HCT116 (cell line): Measurements from ENCODE around the gene GLIPR1. TPM values are rescaled to one million over a fixed set of nuclear protein-coding genes. Genes with fewer than 3 reads are reported as not detected.

Source experiments
- ATAC-seq: fragments of 200-7000 bp; cut with Tn5 transposase; 2 replicates; pipeline ENCODE4 v1.9.1; 2020; ENCODE audit warnings: mild to moderate bottlenecking, moderate library complexity
- BruUV-seq: library from RNA; stranded (reverse); fragments of 400-500 nt; replicated peaks from 2 replicates; lab custom pipeline; 2021; lab: Mats Ljungman, UMichigan
- CTCF ChIA-PET: fragments of 300-600 bp; sonication (Branson Sonifier 250); formaldehyde crosslinking; loops from one replicate; lab custom pipeline; 2021; ENCODE audit warnings: antibody characterized with exemption; lab: Charles Lee
- POLR2A ChIA-PET: fragments of 300-600, 350-600 bp; sonication (Branson Sonifier 250); formaldehyde crosslinking; loops from one replicate; lab custom pipeline; 2021; ENCODE audit warnings: antibody characterized with exemption; lab: Charles Lee
- RAD21 ChIA-PET, 2 experiments: fragments of 300-600 bp; sonication (Branson Sonifier 250); formaldehyde crosslinking; loops; one replicate each; lab custom pipeline; 2023; ENCODE audit warnings: low total read pairs in 2 of 2; ENCODE audit not compliant: uncharacterized antibody in 2 of 2, unreplicated experiment in 2 of 2, low non-redundant PET in 1 of 2; lab: Charles Lee
- DNase-seq: peaks from one replicate; pipeline ENCODE4 v3.0.0-alpha.2; 2010; ENCODE audit warnings: low read depth, low spot score
- H2AFZ ChIP-seq: fragments of 200-600 bp; shearing (Covaris generic), sonication (generic); 2 replicates; pipeline ENCODE4 v1.6.1; 2017; ENCODE audit warnings: low read depth, mixed run types, mixed read lengths, antibody characterized with exemption, low read length; ENCODE audit not compliant: poor library complexity, severe bottlenecking
- H3K27ac ChIP-seq: 2 replicates; pipeline ENCODE4 v1.5.1; 2012; ENCODE audit warnings: low read depth, low read length
- H3K27me3 ChIP-seq: fragments of 200-600 bp; sonication (generic); 2 replicates; pipeline ENCODE4 v1.6.1; 2016; ENCODE audit warnings: mixed run types, low read length, mixed read lengths; ENCODE audit not compliant: insufficient read depth
- H3K36me3 ChIP-seq, 2 experiments: fragments of 200-500 bp in 1 of 2; fragments of 200-600 bp in 1 of 2; sonication (Bioruptor generic) in 1 of 2; sonication (generic) in 1 of 2; 2 replicates each; pipeline versions ENCODE4 v1.5.1 to v1.6.1; 2014 to 2016; ENCODE audit warnings: low read length in 2 of 2, inconsistent platforms in 1 of 2, mixed read lengths in 1 of 2, mixed run types in 1 of 2; ENCODE audit not compliant: insufficient read depth in 2 of 2, control insufficient read depth in 1 of 2
- H3K4me1 ChIP-seq, 2 experiments: fragments of 200-600 bp in 1 of 2; sonication (generic) in 1 of 2; 2 replicates each; pipeline versions ENCODE4 v1.5.1 to v1.6.1; 2012 to 2017; ENCODE audit warnings: low read length in 2 of 2, inconsistent platforms in 1 of 2, mild to moderate bottlenecking in 1 of 2, mixed read lengths in 1 of 2, mixed run types in 1 of 2, moderate library complexity in 1 of 2; ENCODE audit not compliant: insufficient read depth in 2 of 2, control insufficient read depth in 1 of 2
- H3K4me2 ChIP-seq: fragments of 200-600 bp; sonication (generic); 2 replicates; pipeline ENCODE4 v1.6.1; 2017; ENCODE audit warnings: mixed run types, low read length, mixed read lengths
- H3K4me3 ChIP-seq, 2 experiments: fragments of 200-600 bp in 1 of 2; sonication (generic) in 1 of 2; replicated peaks in 1 of 2; 2 replicates each; pipeline ENCODE4 v1.5.1; 2011 to 2016; ENCODE audit warnings: low read length in 2 of 2, control low read depth in 1 of 2, low read depth in 1 of 2, mild to moderate bottlenecking in 1 of 2, mixed read lengths in 1 of 2, mixed run types in 1 of 2
- H3K79me2 ChIP-seq: fragments of 200-600 bp; sonication (generic); 2 replicates; pipeline ENCODE4 v1.6.1; 2017; ENCODE audit warnings: mild to moderate bottlenecking, mixed run types, low read length, moderate library complexity, mixed read lengths; ENCODE audit not compliant: insufficient read depth
- H3K9ac ChIP-seq: fragments of 200-600 bp; sonication (generic); 2 replicates; pipeline ENCODE4 v1.6.1; 2016; ENCODE audit warnings: low read length, mixed read lengths
- H3K9me2 ChIP-seq: fragments of 200-600 bp; sonication (generic), shearing (Covaris generic); 2 replicates; pipeline ENCODE4 v1.6.1; 2017; ENCODE audit warnings: mixed run types, mild to moderate bottlenecking, moderate library complexity; ENCODE audit not compliant: insufficient read depth
- H3K9me3 ChIP-seq, 2 experiments: fragments of 200-500 bp in 1 of 2; fragments of 200-600 bp in 1 of 2; sonication (Bioruptor generic) in 1 of 2; sonication (generic) in 1 of 2; 2 replicates each; pipeline ENCODE4 v1.6.1; 2014 to 2017; ENCODE audit warnings: low read length in 2 of 2, mixed read lengths in 2 of 2, inconsistent platforms in 1 of 2, low read depth in 1 of 2, mild to moderate bottlenecking in 1 of 2, mixed run types in 1 of 2, moderate library complexity in 1 of 2; ENCODE audit not compliant: control insufficient read depth in 1 of 2, insufficient read depth in 1 of 2
- H4K20me1 ChIP-seq: fragments of 200-600 bp; sonication (generic), shearing (Covaris generic); 2 replicates; pipeline ENCODE4 v1.6.1; 2017; ENCODE audit warnings: mixed run types, mild to moderate bottlenecking, moderate library complexity; ENCODE audit not compliant: insufficient read depth
- CEBPB ChIP-seq: IDR thresholded peaks from 2 replicates; pipeline ENCODE4 v1.6.1; 2012; ENCODE audit warnings: low read depth
- EGR1 ChIP-seq: IDR thresholded peaks from 2 replicates; pipeline ENCODE4 v1.6.1; 2012; ENCODE audit warnings: low read depth
- ELF1 ChIP-seq: IDR thresholded peaks from 2 replicates; pipeline ENCODE4 v1.6.1; 2012; ENCODE audit warnings: low read depth, borderline replicate concordance
- EZH2 ChIP-seq: fragments of 200-600 bp; sonication (generic); IDR thresholded peaks from 2 replicates; pipeline ENCODE4 v1.6.1; 2017; ENCODE audit warnings: antibody characterized with exemption, mixed run types
- EZH2phosphoT487 ChIP-seq: fragments of 200-600 bp; IDR thresholded peaks from 2 replicates; pipeline ENCODE4 v1.6.1; 2018; ENCODE audit warnings: antibody characterized with exemption, borderline replicate concordance
- FOSL1 ChIP-seq: IDR thresholded peaks from 2 replicates; pipeline ENCODE4 v1.6.1; 2012; ENCODE audit warnings: low read depth
- JUND ChIP-seq: IDR thresholded peaks from 2 replicates; pipeline ENCODE4 v1.6.1; 2012
- POLR2AphosphoS5 ChIP-seq: IDR thresholded peaks from 2 replicates; pipeline ENCODE4 v1.6.1; 2011; ENCODE audit warnings: mild to moderate bottlenecking, low read depth, low read length, moderate library complexity
- RAD21 ChIP-seq: IDR thresholded peaks from 2 replicates; pipeline ENCODE4 v1.6.1; 2012; ENCODE audit warnings: low read depth, mild to moderate bottlenecking
- REST ChIP-seq: IDR thresholded peaks from 2 replicates; pipeline ENCODE4 v1.6.1; 2012; ENCODE audit warnings: low read depth
- SIN3A ChIP-seq: IDR thresholded peaks from 2 replicates; pipeline ENCODE4 v1.6.1; 2012; ENCODE audit warnings: low read depth
- SRF ChIP-seq: IDR thresholded peaks from 2 replicates; pipeline ENCODE4 v1.6.1; 2012; ENCODE audit warnings: low read depth
- intact Hi-C: fragments of 100-400 bp; cut with micrococcal nuclease; formaldehyde crosslinking; loops from 2 replicates; pipeline ENCODE4 v1.10.0; 2022
- total RNA-seq: library from RNA; stranded (reverse); gene quantifications from one replicate; pipeline ENCODE4 v1.2.1, GENCODE V29; 2021; ENCODE audit not compliant: unreplicated experiment
- TF ChIP-seq, protein P1 (sequence below): IDR thresholded peaks from 2 replicates; pipeline ENCODE4 v1.6.1; 2011; ENCODE audit warnings: mild to moderate bottlenecking, low read length, moderate library complexity; ENCODE audit not compliant: insufficient replicate concordance; ENCODE audit errors: extremely low read depth
- TF ChIP-seq, protein P2 (sequence below): IDR thresholded peaks from 2 replicates; pipeline ENCODE4 v1.6.1; 2012

The GLIPR1 gene
- total RNA-seq, 1 experiment from 2014 or later: 0.39 TPM

DNA sequence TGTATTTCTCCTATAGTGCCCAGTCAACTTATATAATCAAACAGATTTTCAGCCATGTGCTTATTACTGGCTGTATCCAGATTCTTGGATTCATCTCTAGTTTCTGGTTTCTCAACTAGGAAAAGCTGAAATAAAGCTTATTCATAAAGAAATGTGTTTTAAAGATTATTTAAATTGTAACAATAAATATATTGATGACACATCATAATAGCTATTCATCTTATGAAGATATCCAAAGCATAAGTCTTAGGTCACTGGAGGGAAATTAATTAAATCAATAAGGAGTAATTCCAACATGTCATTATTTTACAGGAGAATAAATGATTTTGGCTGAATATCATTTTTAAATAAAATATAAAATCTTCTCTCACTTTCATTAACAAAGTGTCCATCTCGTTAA lies 63.0 kb downstream of the GLIPR1 start:
- ATAC-seq: no peak
- POLR2A ChIA-PET: interaction anchor here (1.0 kb wide), 1 partner anchor 80 kb away, joined by 3 read pairs; no protein-coding TSS in a partner anchor

More for the DNA sequence above, 63.0 kb downstream of the GLIPR1 start:
- DNase-seq: no peak
- Histone ChIP-seq H3K36me3 (no peaks in the 10 kb centered on the region), H3K27me3 (no peaks in the 10 kb centered on the region), H3K9me2 (no peaks in the 10 kb centered on the region), H3K9me3 (no peaks in the 10 kb centered on the region), H3K79me2 (no peaks in the 10 kb centered on the region), H2AFZ (no peak overlapping the region), H3K27ac (no peak overlapping the region), H3K9ac (no peak overlapping the region), H3K4me3 (no peak overlapping the region), H4K20me1 (no peaks in the 10 kb centered on the region), H3K4me1 (peaks cover 0 to under 1% of the 10 kb centered on the region in 2 experiments; a peak in 2 of 4 replicates), H3K4me2 (no peak overlapping the region)
- RAD21 ChIA-PET: no interaction called here
- CTCF ChIA-PET: interaction anchor here (1.0 kb wide), 1 partner anchor 16 kb away, joined by 3 read pairs; no protein-coding TSS in a partner anchor
- BruUV-seq: no TSS peak
- intact Hi-C loops: no loop called here
- TF ChIP-seq RAD21: no peak
- no peak for TF ChIP-seq ELF1
- TF ChIP-seq SRF: no peak
- TF ChIP-seq JUND: no peak
- TF ChIP-seq EZH2phosphoT487: no peak
- TF ChIP-seq REST: no peak
- TF ChIP-seq, protein P1, sequence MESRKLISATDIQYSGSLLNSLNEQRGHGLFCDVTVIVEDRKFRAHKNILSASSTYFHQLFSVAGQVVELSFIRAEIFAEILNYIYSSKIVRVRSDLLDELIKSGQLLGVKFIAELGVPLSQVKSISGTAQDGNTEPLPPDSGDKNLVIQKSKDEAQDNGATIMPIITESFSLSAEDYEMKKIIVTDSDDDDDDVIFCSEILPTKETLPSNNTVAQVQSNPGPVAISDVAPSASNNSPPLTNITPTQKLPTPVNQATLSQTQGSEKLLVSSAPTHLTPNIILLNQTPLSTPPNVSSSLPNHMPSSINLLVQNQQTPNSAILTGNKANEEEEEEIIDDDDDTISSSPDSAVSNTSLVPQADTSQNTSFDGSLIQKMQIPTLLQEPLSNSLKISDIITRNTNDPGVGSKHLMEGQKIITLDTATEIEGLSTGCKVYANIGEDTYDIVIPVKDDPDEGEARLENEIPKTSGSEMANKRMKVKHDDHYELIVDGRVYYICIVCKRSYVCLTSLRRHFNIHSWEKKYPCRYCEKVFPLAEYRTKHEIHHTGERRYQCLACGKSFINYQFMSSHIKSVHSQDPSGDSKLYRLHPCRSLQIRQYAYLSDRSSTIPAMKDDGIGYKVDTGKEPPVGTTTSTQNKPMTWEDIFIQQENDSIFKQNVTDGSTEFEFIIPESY: no peak
- TF ChIP-seq, protein P2, sequence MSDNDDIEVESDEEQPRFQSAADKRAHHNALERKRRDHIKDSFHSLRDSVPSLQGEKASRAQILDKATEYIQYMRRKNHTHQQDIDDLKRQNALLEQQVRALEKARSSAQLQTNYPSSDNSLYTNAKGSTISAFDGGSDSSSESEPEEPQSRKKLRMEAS: no peak
- TF ChIP-seq FOSL1: no peak
- TF ChIP-seq CEBPB: no peak
- no peak for TF ChIP-seq EGR1
- TF ChIP-seq SIN3A: no peak
- TF ChIP-seq EZH2: no peak
- no peak for TF ChIP-seq POLR2AphosphoS5
